ENCODE results near the gene FAM200A.

Gene FAM200A

GRCh38 chr7:99497766-99498545 lies 54.0 kb downstream of the FAM200A start:
- Histone ChIP-seq H4K20me1 (ENCODE audit: insufficient read depth, low read length) (peaks cover 15% of the 10 kb centered on the region), H3K79me2 (ENCODE audit: low read length) (peaks cover 78% of the 10 kb centered on the region), H3K27me3 (ENCODE audit: low read depth, low read length) (no peaks in the 10 kb centered on the region), H3K4me1 (ENCODE audit: low read length) (peaks cover 20% of the 10 kb centered on the region), H3K9ac (ENCODE audit: low read length) (peak overlapping the region; percentile 75), H3K4me2 (ENCODE audit: low read length) (peak overlapping the region; percentile 100), H3K27ac (ENCODE audit: low read length) (peak overlapping the region; percentile 37), H3K9me3 (ENCODE audit: insufficient read depth, low read length) (peaks cover 7% of the 10 kb centered on the region; the same call in 1 of the 2 replicates), H3K36me3 (replicated peaks; ENCODE audit: low read depth, low read length) (peaks cover 34% of the 10 kb centered on the region), H3K4me3 (ENCODE audit: low read length) (peak overlapping the region; percentile 96), H2AFZ (ENCODE audit: low read depth, low read length) (no peak overlapping the region)
- TF ChIP-seq EZH2phosphoT487 (IDR thresholded peaks at IDR 0.05; ENCODE audit: low read depth) (no peak), CTCF (IDR thresholded peaks at IDR 0.05; ENCODE audit: low read depth, low read length) (no peak)

Data from OCI-LY3 (cell line).